Measurements from ENCODE around the gene PXMP2.

The PXMP2 gene

DNA sequence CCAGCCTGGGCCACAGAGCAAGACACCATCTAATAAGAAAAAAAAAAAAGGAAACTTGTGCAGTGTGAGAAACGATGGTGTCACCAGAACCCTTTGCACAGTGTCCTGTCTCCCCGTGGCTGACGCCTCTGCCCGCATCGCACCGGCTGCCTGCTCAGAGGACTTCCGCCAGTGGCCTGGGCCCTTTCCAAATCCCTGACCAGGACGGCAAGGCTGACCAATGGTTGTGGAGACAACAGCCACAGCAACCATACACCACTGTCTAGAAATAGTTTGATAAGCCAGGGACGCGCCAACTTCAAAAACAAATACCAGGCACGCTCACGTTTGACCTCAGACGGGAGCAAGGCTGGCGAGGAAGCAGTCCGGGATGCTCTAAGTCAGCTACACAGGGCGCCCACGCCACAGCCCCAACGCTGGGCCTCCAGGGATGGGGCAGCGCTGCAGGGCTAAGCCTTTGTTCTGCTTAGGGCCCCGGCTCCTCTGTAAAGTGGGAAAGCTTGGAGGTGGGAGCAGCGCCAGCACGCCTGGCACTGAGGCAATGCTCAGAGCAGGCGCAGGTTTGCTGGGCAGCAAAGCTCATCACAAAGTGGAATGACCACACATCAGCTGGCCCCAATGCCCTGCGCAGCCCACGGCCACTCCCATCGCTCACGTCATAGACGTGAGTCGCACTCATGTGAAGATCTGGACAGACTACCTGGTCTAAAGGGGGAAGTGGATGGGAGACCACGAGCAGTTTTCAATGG, 35.8 kb downstream of the PXMP2 start:
- DNase-seq (ENCODE audit: low read depth in 2 of 2), result no peak

GRCh38 chr12:132723764-132724140, 36.4 kb downstream of the PXMP2 start:
- DNase-seq (ENCODE audit: low read depth in 2 of 2), result no peak

GRCh38 chr12:132724506-132725241, 37.3 kb downstream of the PXMP2 start:
- DNase-seq (ENCODE audit: low read depth in 2 of 2), result peak in 1 of 2 experiments; percentile 4

- no peak for DNase-seq (ENCODE audit: low read depth in 2 of 2)
Observed at GRCh38 chr12:132726386-132726785, 39.0 kb downstream of the PXMP2 start.

DNA sequence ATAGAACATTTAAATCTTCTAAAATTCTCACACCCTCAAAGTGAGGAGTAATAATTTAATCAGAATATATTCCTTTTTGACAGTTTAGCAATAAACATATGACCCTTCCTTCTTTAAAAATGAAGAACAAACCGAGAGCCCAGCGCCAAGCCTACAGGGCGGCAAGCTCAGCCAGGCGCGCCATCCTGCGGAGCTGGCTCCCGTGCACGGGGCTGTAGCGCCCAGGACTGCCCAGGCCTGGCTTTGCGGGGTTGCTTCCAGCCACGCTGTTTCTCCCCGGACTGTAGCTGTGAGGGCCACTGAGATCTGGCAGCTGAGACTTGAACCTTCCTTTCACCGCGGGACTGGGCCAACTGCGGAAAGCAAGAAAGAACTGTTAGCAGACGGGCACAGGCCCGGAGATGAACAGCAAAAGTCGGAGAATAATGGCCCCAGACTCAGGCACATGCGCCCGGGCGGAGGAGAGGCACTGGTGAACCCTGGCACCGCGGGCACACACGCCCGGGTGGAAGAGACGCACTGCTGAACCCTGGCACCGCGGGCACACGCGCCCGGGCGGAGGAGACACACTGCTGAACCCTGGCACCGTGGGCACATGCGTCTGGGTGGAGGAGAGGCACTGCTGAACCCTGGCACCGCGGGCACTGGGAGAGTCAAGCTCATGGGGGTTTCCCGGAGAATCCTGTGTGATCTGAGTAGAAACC, 39.9 kb downstream of the PXMP2 start:
- DNase-seq (ENCODE audit: low read depth in 2 of 2), result no peak

DNA sequence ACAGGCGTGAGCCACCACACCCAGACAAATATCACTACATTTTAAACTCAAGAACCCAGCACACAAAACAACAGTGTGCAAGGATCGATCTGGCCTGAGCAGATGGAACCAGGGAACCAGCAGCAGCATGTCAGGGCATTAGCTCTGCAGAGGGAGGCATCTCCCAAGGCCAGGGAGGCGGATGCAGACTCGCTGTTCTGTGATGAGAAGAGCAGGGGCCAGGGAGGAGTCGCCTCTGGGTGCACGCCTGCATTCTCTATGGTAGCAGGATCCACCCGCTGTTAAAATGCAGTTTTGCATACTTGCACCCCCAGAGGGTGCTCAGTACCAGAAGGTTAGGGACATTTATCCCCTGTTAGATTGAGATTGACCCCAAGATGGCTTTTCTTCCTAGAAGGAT, 41.1 kb downstream of the PXMP2 start:
- no peak for DNase-seq (ENCODE audit: low read depth in 2 of 2)

DNA sequence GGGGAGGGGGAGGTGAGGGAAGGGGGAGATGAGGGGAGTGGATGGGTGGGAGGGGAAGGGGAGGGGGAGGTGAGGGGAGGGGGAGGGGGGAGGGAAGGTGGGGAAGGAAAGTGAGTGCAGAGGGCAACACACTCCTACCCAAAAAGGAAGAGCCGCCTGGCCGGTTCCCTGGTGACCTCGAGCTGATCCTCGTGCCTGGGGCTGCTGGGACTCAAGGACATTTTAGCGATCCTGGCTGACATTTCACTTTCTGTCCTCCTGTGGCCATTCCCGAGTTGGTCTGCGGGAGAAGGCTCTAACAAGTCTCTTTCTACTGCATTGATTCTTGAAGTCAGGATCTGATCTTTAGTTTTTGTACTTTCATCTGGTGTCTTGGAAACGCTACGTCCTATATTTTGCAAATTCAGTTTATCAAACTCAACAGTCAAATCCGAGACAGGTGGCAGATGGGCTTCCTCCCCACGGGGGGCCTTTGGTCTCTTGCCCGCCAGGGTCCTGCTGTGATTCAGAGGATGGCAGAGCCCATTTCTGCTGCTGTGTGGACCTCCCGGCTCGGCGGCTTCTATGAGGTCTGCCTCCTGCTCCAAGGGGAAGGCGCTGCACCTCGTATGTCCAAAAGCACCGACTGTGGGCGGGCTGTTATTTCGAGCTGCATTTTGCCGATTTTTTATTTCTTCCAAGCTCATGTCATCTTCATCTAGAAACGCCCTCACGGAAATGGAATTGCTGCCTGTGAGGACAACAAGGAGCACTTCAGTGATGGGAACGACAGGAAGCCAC, 42.3 kb downstream of the PXMP2 start:
- DNase-seq (ENCODE audit: low read depth in 2 of 2), result no peak

DNA sequence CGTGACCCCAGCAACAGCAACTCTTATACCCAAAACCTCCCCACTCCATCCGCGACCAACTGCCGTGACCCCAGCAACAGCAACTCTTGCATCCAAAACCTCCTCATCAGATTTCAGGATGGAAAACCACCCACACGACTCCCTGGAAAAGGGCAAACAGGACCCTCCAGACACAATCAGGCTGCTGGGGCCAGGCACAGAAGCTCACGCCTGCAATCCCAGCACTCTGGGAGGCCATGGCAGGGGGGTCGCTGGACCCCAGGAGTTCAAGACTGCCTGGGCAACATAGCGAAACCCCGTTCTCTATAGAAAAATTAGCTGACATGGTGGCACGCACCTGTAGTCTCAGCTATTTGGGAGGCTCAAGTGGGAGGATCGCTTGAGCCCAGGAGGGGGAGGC, 43.0 kb downstream of the PXMP2 start:
- no peak for DNase-seq (ENCODE audit: low read depth in 2 of 2)

GRCh38 chr12:132731574-132731973, 44.2 kb downstream of the PXMP2 start:
- DNase-seq (ENCODE audit: low read depth in 2 of 2), result no peak

DNA sequence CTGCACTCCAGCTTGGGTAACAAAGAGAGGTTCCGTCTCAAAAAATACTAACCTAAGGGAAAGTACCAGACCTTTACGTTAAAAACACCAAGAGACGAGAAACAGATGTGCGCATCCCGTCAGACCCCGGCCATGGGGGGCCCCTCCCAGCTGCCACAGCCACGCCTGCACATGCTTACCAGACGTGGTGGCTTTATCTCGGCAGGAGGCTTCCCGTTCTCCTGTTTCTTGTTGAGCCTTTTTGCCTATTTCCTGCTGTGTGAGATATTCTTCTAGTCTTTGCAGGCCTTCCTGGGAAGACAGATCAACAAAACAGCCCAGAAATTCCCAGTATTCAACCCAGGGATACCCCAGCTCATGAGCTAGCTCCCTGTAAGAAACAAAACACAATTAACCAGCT, 46.8 kb downstream of the PXMP2 start:
- DNase-seq (ENCODE audit: low read depth in 2 of 2), result peak; percentile 65 to 70

DNA sequence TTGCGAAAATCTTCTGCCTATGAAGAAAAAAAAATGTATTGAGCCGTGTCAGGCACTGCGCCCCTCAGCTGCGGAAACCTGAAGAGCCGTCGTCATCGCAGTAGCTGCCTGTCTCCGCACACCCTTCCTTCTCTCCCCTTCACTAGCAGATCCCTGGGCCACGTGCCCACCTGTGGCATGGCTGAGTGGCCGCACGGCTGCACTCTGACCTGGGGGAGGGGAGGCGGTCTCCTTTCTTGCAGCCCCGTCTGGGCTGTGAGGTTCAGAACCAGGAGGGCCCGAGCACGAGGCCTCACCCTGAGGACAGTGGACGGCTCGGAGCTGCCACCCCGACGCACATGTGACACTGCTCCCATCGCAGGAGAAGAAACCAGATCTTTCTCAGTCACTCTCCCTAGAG, 48.1 kb downstream of the PXMP2 start:
- no peak for DNase-seq (ENCODE audit: low read depth in 2 of 2)

DNA sequence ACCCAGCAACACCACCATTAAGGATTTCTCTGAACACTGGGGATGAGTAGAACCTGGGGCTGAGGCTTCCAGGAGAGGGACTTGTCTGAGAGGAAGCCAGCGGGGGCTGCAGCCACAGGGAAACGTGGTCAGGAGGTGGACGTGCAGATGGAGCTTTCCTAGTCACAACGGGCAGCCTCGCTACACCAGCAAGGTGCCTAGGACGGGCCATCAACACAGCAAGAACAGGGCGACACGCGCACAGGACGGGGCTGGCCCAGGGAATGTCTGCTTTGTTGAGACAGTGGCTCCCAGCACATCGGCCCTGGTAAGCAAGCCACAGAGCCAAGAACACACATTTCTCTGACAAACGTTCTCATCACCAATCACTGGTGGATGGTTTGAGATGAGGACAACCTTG, 49.0 kb downstream of the PXMP2 start:
- DNase-seq (ENCODE audit: low read depth in 2 of 2), result no peak

DNA sequence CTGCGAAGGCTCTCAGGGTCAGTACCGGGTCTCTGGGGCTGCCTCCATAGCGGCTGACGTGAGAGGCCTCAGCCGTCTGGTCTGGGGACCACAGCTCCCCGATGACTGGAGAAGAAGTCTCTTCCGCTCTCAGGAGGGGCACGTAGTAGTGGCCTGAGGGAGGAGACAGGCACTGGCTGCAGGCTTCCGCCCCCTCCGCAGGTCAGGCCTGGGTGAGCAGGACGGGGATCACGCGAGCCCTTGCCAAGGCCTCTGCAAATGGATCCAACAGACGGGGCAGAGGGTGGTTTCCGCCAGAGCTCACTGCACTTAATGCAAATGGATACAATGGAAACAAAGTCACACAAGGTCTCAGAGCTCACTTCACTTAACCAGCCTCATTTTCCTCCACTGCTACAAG, 49.5 kb downstream of the PXMP2 start:
- no peak for DNase-seq (ENCODE audit: low read depth in 2 of 2)

DNA sequence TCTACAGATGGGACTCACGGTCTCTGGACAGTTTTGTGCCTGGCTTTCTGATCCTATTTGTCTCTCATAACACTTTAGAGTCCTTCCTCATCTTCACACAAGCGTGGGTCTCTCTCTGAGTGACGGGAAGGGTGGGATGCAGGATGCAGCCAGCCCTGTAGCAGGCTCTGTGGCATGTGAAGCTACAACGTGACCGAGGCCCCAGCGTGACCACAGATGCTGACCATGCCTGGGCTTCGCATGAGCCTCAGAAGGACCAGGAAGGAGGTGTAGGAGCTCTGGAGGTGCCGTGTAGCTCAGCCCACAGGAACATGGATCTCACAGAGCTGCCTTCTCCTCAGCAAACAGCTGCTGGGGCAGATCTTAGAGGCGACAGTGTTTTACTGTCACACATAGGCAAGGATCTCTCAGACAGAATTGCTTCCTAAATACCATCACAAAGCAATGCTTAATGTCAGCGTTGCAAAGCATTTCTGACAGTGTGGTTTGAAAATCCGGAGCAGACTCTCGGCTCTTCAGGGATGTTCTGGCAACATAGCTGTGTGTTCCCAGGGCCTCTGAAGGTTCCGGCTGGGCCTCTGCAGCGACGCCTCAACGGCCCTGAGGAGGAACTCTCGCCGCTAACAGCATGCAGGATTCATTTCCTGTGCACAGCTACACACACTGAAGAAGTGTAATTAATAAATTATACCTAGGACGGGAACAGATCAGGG, 52.4 kb downstream of the PXMP2 start:
- DNase-seq (ENCODE audit: low read depth in 2 of 2), result no peak

DNA sequence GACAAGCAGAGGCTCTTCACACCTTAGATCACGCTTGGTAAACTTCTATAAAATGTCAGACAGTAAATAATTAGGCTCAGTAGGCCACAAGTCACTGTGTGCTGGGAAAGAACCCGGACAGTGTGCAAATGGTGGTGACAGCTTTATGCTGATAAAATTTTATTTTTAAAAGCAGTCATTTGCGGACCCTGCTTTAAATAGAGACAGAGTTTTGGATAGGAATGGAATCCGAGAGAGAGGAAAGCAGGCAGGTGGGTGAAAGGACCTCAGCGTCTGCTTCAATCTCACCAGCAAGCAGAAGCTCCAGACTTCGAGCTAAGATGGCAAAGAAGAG, 52.9 kb downstream of the PXMP2 start:
- DNase-seq (ENCODE audit: low read depth in 2 of 2), result no peak

DNA sequence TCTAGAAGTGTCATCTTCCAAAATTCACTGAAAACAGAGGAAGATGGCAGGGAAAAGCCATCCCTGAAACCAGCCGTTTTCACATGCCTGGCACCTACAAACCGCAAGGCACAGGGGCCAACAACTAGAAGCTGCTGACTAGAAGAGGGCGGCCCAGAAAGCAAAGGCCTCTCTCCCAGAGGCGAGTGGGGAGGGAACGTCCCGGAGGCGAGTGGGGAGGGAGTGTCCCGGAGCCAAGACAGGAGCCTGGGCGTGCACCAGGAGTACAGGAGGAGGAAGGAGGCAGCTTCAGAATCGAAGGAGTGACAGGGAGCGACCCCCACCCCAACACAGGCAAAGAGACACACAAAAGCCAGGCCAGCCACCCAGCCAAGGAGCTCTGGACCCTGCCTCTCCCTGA, 53.3 kb downstream of the PXMP2 start:
- DNase-seq (ENCODE audit: low read depth in 2 of 2), result no peak

- DNase-seq (ENCODE audit: low read depth in 2 of 2), result no peak
Observed at GRCh38 chr12:132741620-132742019, 54.2 kb downstream of the PXMP2 start.

GRCh38 chr12:132743831-132744230, 56.4 kb downstream of the PXMP2 start:
- DNase-seq (ENCODE audit: low read depth in 2 of 2), result no peak

- no peak for DNase-seq (ENCODE audit: low read depth in 2 of 2)
Observed at GRCh38 chr12:132746613-132747012, 59.2 kb downstream of the PXMP2 start.

DNA sequence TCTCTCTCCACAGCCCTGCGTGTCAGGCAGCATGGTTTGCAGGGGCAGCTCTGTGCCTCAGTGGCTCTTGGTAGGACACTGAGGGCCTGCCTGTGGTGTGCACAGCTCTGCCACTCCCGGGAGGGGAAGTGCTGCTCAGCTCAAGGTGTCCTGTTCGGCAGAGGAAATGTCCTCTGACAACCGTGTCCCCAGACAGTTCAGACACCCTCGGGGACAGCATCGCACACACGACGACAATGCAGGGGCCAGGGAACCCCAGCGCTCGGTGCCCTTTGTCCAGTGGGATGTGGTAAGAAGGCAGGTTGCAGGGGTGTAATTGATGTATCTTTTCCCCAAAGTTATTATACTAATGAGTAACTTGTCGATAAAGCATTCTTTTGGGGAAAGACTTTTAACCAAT, 60.0 kb downstream of the PXMP2 start:
- no peak for DNase-seq (ENCODE audit: low read depth in 2 of 2)

DNA sequence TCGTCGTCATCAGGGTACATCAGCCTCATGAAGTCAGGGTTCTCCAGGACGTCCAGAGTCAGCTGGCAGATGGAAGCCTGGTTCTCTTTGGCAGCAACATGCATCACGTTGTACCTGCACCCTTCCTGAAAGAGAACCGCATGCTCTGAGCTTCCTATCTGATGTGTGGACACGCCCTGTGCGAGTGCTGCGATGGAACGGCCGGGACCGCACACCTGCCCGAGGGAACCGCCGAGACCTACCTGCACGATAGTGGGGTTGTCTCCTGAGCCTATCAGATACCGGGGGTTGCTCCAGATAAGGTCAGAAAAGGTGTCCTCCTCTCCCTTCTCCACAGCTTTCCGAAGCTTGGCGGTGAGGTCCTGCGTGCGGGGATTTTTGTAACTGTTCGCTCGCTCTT, 60.5 kb downstream of the PXMP2 start:
- no peak for DNase-seq (ENCODE audit: low read depth in 2 of 2)

GRCh38 chr12:132748319-132748718, 60.9 kb downstream of the PXMP2 start:
- no peak for DNase-seq (ENCODE audit: low read depth in 2 of 2)

Data from fibroblast of skin of left quadriceps (primary cell).